ENCODE results near the gene OTOS.

The OTOS gene

GRCh38 chr2:240114233-240114632, 26.2 kb downstream of the OTOS start:
- no peak for DNase-seq (ENCODE audit: low read depth)

GRCh38 chr2:240112914-240113690, 27.4 kb downstream of the OTOS start:
- no peak for DNase-seq (ENCODE audit: low read depth)

DNA sequence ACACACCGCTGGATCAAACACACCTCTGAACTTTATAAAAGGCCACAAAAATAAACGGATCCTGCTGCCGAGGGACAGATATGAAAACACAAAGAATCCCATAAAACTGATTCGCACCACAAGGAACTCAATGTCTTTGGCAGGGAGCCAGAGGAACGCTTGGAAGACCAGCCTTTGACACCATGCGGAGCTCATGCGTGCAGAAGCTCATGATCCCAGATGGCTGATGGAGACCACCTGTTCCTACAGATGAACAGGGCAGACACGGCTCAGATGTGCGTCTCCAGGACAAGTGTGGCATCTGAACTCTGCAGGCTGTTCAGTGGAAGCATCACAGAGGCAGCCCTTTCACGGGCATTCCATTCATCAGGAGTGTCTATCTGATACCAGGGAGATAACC, 29.2 kb downstream of the OTOS start:
- no peak for DNase-seq (ENCODE audit: low read depth)

GRCh38 chr2:240109386-240109785, 31.1 kb downstream of the OTOS start:
- no peak for DNase-seq (ENCODE audit: low read depth)

GRCh38 chr2:240107477-240107796, 33.0 kb downstream of the OTOS start:
- no peak for DNase-seq (ENCODE audit: low read depth)

GRCh38 chr2:240106765-240107476, 33.5 kb downstream of the OTOS start:
- no peak for DNase-seq (ENCODE audit: low read depth)

DNA sequence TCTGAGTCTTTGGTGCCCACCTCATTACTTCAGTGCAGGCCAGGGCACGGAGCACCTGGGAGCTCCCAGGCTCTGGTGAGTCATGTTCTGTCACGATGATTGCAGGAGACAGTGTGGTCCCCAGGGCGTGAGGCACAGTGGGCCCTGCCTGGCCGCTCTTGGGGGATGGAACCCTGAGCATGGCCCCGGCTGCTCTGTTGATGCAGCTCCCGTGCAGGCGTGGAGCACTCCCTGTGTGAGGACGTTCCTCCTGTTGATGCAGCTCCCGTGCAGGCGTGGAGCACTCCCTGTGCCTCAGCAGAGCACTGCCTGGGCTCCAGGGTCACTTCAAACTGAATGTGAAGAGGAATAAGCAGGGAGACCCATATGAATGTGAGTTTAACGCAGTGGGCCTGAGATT, 34.5 kb downstream of the OTOS start:
- DNase-seq (ENCODE audit: low read depth), result no peak

- no peak for DNase-seq (ENCODE audit: low read depth)
These were observed 37.3 kb downstream of the OTOS start for GRCh38 chr2:240103136-240103535.

DNA sequence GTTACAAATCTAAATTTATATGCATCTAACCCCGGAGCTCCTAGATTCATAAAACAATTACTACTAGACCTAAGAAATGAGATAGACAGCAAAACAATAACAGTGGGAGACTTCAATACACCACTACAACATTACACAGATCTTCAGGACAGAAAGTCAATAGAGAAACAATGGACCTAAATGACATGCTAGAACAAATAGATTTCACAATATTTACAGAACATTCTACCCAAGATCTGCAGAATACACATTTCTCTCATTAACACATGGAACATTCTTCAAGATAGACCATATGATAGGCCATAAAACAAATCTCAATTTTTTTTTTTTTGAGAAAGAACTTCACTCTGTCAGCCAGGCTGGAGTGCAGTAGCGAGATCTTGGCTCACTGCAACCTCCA, 42.1 kb downstream of the OTOS start:
- no peak for DNase-seq (ENCODE audit: low read depth)

DNA sequence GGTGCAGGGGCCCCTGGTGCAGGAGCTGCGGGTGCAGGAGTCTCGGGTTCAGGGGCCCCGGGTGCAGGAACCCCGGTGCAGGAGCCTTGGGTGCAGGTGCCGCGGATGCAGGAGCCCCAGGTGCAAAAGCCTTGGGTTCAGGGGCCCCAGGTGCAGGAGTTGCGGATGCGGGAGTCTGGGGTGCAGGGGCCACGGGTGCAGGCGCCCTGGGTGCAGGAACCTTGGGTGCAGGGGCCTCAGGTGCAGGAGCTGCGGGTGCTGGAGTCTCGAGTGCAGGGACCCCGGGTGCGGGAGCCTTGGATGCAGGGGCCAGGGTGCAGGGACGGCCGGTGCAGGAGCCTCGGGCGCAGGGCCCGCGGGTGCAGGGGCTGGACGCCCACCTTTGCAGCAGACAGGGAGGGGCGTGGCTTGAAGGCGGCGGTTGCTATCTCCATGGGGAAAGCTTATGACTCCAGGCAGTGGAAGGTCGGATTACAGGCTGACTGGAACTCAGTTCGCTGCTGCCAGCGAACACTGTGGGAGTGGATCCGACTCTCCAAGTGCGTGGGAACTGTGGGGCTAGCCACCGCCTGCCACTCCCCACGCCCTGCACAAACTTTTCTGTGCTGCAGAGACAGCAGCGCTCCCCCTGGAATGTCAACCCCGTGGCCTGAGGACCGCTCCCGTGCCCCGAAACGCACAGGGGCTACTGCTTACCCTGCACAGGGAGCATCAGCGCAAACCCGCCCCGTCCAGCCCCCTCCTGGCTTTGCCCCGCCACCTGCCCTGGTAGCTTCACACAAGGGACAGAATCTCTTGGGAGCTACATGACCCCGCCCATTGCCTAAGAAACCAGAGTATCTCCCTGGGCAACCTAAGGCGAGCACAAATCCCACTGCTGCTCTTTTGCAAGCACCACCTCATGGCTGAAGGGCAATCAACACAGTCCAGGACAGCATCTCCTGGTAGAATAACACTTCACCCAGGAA, 44.6 kb downstream of the OTOS start:
- DNase-seq (ENCODE audit: low read depth), result no peak

DNA sequence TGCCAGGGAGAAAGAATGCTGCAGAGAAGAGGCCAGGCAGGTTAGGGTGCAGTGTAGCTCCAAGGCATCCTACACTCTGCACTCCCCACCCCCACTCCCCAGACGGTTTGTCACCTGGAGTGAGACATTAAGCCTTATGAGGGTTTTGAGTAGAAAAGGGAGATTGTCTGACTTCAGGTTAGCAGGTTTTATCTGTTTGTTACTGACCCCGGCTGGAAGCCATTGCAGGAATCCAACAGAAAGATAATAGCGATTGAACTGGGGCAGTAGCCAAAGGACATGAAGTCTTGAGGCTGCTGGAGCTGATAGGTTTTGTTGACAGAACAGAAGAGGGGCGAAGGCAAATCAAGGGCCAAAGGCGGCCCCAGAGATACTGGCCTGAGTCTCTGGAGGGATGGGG, 51.2 kb downstream of the OTOS start:
- no peak for DNase-seq (ENCODE audit: low read depth)
